Upper lobe of left lung (tissue), 4 donors: ENCODE results near the gene ZSCAN31.

ENCODE experiments used
- CTCF ChIP-seq, 6 experiments: fragments of 450-650 bp in 4 of 6; fragments of 200-600 bp in 2 of 6; sonication (generic) in 2 of 6; IDR thresholded peaks; one replicate each; pipeline ENCODE4 v1.5.1; 2016 to 2019; ENCODE audit warnings: antibody characterized with exemption in 6 of 6
- EP300 ChIP-seq, 4 donors: sonication (generic); formaldehyde crosslinking; IDR thresholded peaks; one replicate each; pipeline ENCODE4 v1.5.1; 2017; ENCODE audit warnings: antibody characterized with exemption in 4 of 4, control low read depth in 2 of 4
- POLR2A ChIP-seq, 4 donors: fragments of 450-650 bp; IDR thresholded peaks; one replicate each; pipeline ENCODE4 v1.5.1; 2016 to 2017; ENCODE audit warnings: antibody characterized with exemption in 4 of 4, mild to moderate bottlenecking in 2 of 4
- POLR2AphosphoS5 ChIP-seq, 2 donors: sonication (generic); formaldehyde crosslinking; IDR thresholded peaks; one replicate each; pipeline ENCODE4 v1.5.1; 2017; ENCODE audit warnings: antibody characterized with exemption in 2 of 2

- no peak for TF ChIP-seq CTCF (IDR thresholded peaks at IDR 0.05)
- no peak for TF ChIP-seq POLR2A (IDR thresholded peaks at IDR 0.05)
- TF ChIP-seq EP300 (IDR thresholded peaks at IDR 0.05), result no peak
- no peak for TF ChIP-seq POLR2AphosphoS5 (IDR thresholded peaks at IDR 0.05)
Observed at GRCh38 chr6:28322661-28323060, 13.3 kb downstream of the ZSCAN31 start.
